Measurements from ENCODE around the gene KLK1. TPM values are rescaled to one million over a fixed set of nuclear protein-coding genes. Genes with fewer than 3 reads are reported as not detected.
A peak's percentile ranks its signal among the peaks of the same experiment; 100 is the strongest.
"Not testable (repeated sequence)": the region's sequence is repeated elsewhere in the genome, so short reads cannot be mapped to it uniquely, and the experiment has no call there.

The KLK1 gene
- total RNA-seq, 1 donor from 2014 or later = not detected

DNA sequence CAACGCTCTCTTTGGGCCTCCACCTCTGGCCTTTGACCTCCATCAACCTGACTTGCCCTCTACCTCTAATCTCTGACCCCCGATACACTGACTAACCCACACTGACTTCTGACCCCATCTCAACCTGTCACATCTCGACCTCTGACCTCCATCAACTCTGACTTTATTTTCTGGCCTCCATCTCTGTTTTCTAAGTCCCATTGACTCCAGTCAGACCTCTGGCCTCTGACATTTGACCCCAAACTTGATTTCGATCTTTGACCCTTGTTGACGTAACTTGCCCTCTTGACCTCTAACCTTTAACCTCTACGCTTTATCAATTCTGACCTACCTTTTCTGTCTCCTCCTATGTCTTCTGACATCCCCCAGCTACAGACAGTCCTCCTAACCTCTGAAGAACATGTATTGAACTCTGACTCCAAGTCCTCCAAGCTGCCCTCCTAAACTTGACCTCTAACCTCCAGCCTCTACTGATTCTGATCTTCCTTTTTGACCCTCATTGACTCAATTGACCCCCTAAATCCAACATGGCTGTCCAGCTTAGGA is 32.6 kb downstream of the KLK1 start:
- Mint-ChIP-seq H3K4me1 (ENCODE audit: low read depth) (no peaks in the 10 kb centered on the region), H3K36me3 (ENCODE audit: low read depth) (no peaks in the 10 kb centered on the region), H3K27me3 (ENCODE audit: low read depth) (no peaks in the 10 kb centered on the region), H3K4me3 (ENCODE audit: unreplicated experiment) (no peak overlapping the region), H3K9me3 (ENCODE audit: low read depth) (no peaks in the 10 kb centered on the region), H3K27ac (ENCODE audit: unreplicated experiment) (no peak overlapping the region)
- DNase-seq (ENCODE audit: low spot score) = no peak
- TF ChIP-seq, protein P1, sequence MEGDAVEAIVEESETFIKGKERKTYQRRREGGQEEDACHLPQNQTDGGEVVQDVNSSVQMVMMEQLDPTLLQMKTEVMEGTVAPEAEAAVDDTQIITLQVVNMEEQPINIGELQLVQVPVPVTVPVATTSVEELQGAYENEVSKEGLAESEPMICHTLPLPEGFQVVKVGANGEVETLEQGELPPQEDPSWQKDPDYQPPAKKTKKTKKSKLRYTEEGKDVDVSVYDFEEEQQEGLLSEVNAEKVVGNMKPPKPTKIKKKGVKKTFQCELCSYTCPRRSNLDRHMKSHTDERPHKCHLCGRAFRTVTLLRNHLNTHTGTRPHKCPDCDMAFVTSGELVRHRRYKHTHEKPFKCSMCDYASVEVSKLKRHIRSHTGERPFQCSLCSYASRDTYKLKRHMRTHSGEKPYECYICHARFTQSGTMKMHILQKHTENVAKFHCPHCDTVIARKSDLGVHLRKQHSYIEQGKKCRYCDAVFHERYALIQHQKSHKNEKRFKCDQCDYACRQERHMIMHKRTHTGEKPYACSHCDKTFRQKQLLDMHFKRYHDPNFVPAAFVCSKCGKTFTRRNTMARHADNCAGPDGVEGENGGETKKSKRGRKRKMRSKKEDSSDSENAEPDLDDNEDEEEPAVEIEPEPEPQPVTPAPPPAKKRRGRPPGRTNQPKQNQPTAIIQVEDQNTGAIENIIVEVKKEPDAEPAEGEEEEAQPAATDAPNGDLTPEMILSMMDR (IDR thresholded peaks at IDR 0.05) = no peak

DNA sequence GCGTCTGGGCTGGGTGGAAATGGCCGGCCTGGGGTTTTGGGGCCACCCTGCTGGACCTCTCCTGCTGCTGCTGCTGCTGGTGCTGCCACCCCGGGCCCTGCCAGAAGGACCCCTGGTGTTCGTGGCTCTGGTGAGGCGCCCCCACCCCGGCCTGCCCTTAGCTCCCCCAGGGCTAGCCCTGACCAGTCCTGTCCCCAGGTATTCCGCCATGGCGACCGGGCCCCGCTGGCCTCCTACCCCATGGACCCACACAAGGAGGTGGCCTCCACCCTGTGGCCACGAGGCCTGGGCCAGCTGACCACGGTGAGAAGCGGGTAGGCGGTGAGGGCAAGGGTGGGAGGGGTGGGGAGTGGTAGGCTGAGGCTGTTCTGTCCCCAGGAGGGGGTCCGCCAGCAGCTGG is 33.2 kb downstream of the KLK1 start, which contains the start of gene ACP4:
Gene ACP4 (plus strand): TSS at position 20 of the 400 bp plus-strand sequence. CDS start 0 bp downstream, at position 20.
- Mint-ChIP-seq H3K9me3 (ENCODE audit: low read depth) (no peaks in the 10 kb centered on the region), H3K36me3 (ENCODE audit: low read depth) (no peaks in the 10 kb centered on the region), H3K27ac (ENCODE audit: unreplicated experiment) (no peak within 1 kb of the TSS), H3K27me3 (ENCODE audit: low read depth) (no peaks in the 10 kb centered on the region), H3K4me1 (ENCODE audit: low read depth) (no peaks in the 10 kb centered on the region), H3K4me3 (ENCODE audit: unreplicated experiment) (no peak within 1 kb of the TSS)
- DNase-seq (ENCODE audit: low spot score) = no peak
- TF ChIP-seq, protein P1 (IDR thresholded peaks at IDR 0.05) = no peak

DNA sequence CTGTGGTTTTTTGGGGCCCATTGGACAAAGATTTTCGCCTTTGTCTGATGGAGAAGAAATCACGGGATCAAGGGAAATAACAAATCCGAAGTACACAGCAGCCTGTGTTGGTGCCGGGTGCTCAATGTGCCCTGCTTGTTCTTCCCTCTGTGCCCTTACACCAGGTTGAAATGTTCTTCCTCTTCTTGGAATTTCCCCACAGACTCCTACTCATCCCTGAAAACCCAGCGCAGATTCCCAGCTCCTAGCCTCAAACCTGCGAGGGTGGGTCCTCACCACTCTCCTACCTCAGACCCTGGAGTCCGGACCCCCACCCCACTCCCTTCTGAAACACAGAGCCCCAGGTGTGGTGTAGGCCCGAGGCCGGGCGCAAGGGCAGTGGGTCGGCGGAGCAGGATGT is 38.3 kb downstream of the KLK1 start:
- no peak for DNase-seq (ENCODE audit: low spot score)
- Mint-ChIP-seq H3K9me3 (ENCODE audit: low read depth) (no peaks in the 10 kb centered on the region), H3K27ac (ENCODE audit: unreplicated experiment) (peak overlapping the region; percentile 56), H3K4me3 (ENCODE audit: unreplicated experiment) (no peak overlapping the region), H3K4me1 (ENCODE audit: low read depth) (peaks cover 6% of the 10 kb centered on the region), H3K27me3 (ENCODE audit: low read depth) (peaks cover 18% of the 10 kb centered on the region), H3K36me3 (ENCODE audit: low read depth) (no peaks in the 10 kb centered on the region)
- TF ChIP-seq, protein P1 (IDR thresholded peaks at IDR 0.05) = no peak

DNA sequence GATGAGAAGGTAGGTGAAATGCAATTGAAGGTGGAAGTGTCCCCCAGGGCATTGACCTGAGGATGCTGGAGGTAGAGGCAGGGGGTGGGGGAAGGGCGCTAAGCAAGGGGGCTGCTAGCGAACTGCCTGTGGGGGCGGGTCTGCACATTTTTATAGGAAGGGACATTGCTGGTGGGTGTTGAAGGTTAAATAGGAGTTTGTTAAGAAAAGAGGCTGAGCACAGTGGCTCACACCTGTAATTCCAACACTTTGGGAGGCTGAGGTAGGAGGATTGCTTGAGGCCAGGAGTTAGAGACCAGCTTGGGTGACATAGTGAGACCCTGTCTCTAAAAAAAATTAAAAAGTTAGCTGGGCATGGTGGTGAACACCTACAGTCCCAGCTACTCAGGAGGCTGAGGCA is 38.9 kb downstream of the KLK1 start:
- no peaks in the 10 kb centered on the region for H3K36me3 Mint-ChIP-seq (ENCODE audit: low read depth)
- no peak overlapping the region for H3K4me3 Mint-ChIP-seq (ENCODE audit: unreplicated experiment)
- H3K27me3 Mint-ChIP-seq (ENCODE audit: low read depth) = peaks cover 25% of the 10 kb centered on the region
- no peaks in the 10 kb centered on the region for H3K9me3 Mint-ChIP-seq (ENCODE audit: low read depth)
- TF ChIP-seq, protein P1 (IDR thresholded peaks at IDR 0.05) = no peak
- no peak for DNase-seq (ENCODE audit: low spot score)
- H3K4me1 Mint-ChIP-seq (ENCODE audit: low read depth) = peaks cover 6% of the 10 kb centered on the region
- no peak overlapping the region for H3K27ac Mint-ChIP-seq (ENCODE audit: unreplicated experiment)

DNA sequence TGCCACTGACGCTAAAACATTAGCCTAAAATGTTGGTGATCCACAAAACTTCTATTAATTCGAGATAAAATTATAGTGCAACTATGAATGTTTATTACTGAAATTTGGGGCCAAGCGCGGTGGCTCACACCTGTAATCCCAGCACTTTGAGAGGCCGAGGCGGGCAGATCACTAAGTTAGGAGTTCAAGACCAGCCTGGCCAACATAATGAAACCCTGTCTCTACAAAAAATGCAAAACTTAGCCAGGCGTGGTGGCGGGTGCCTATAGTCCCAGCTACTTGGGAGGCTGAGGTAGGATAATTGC is 39.8 kb downstream of the KLK1 start:
- H3K27me3 Mint-ChIP-seq (ENCODE audit: low read depth) = peaks cover 34% of the 10 kb centered on the region
- not testable (repeated sequence) for H3K4me1 Mint-ChIP-seq (ENCODE audit: low read depth); H3K4me3 Mint-ChIP-seq (ENCODE audit: unreplicated experiment); H3K27ac Mint-ChIP-seq (ENCODE audit: unreplicated experiment); H3K36me3 Mint-ChIP-seq (ENCODE audit: low read depth); DNase-seq (ENCODE audit: low spot score); H3K9me3 Mint-ChIP-seq (ENCODE audit: low read depth)
- TF ChIP-seq, protein P1 (IDR thresholded peaks at IDR 0.05) = peak; percentile 51
